MM.1S (cell line): ENCODE results near the gene OR5H15.
"Not testable (repeated sequence)": the region's sequence is repeated elsewhere in the genome, so short reads cannot be mapped to it uniquely, and the experiment has no call there.

Experiments used
- CTCF ChIP-seq: fragments of 300-600 bp; sonication (generic); IDR thresholded peaks from 2 replicates; pipeline ENCODE4 v1.5.1; 2016; ENCODE audit warnings: antibody characterized with exemption, low read length, mixed read lengths
- EZH2 ChIP-seq: fragments of 300-600 bp; sonication (generic); optimal IDR thresholded peaks from 2 replicates; pipeline ENCODE3; 2017; ENCODE audit warnings: low read depth, mild to moderate bottlenecking, antibody characterized with exemption, low read length, mixed read lengths
- EZH2phosphoT487 ChIP-seq: fragments of 300-600 bp; sonication (generic); IDR thresholded peaks from 2 replicates; pipeline ENCODE4 v1.6.1; 2018; ENCODE audit warnings: antibody characterized with exemption, low read length

- not testable (repeated sequence) for TF ChIP-seq CTCF, EZH2, EZH2phosphoT487
Measured at GRCh38 chr3:98149456-98149855, 17.0 kb upstream of the OR5H15 start.
